MM.1S (cell line): ENCODE data around the gene TMEM86B.

Experiments
- CTCF ChIP-seq: fragments of 300-600 bp; sonication (generic); IDR thresholded peaks from 2 replicates; pipeline ENCODE4 v1.5.1; 2016; ENCODE audit warnings: antibody characterized with exemption, low read length, mixed read lengths
- EZH2 ChIP-seq: fragments of 300-600 bp; sonication (generic); optimal IDR thresholded peaks from 2 replicates; pipeline ENCODE3; 2017; ENCODE audit warnings: low read depth, mild to moderate bottlenecking, antibody characterized with exemption, low read length, mixed read lengths

GRCh38 chr19:55206664-55207500, 21.7 kb downstream of the TMEM86B start:
- TF ChIP-seq EZH2 (no peak), CTCF (no peak)
